CD14-positive monocyte (primary cell): ENCODE measurements around the gene RCOR2. TPM values are rescaled to one million over a fixed set of nuclear protein-coding genes. Genes with fewer than 3 reads are reported as not detected.

Experiments
- DNase-seq, 3 donors: peaks; one replicate each; pipeline ENCODE4 v3.0.0-alpha.2; 2011 to 2022
- H2AFZ ChIP-seq: 2 replicates; pipeline ENCODE4 v1.6.0; 2012; ENCODE audit warnings: mild to moderate bottlenecking, low read depth, low read length, inconsistent platforms; ENCODE audit not compliant: insufficient read depth, poor library complexity, severe bottlenecking
- H3K27ac ChIP-seq, 2 donors: 1 replicate in 1 of 2; 2 replicates in 1 of 2; pipeline ENCODE4 v1.5.1; 2012 to 2013; ENCODE audit warnings: low read length in 2 of 2, control low read depth in 1 of 2, inconsistent platforms in 1 of 2, low read depth in 1 of 2, mild to moderate bottlenecking in 1 of 2
- H3K27me3 ChIP-seq, 2 donors: one replicate each; pipeline versions ENCODE4 v1.6.0 to v1.6.1; 2011 to 2013; ENCODE audit warnings: low read length in 2 of 2; ENCODE audit not compliant: control insufficient read depth in 2 of 2, insufficient read depth in 2 of 2
- H3K36me3 ChIP-seq, 2 donors: replicated peaks in 1 of 2; 1 replicate in 1 of 2; 2 replicates in 1 of 2; pipeline versions ENCODE4 v1.5.1 to v1.6.1; 2012 to 2013; ENCODE audit warnings: low read length in 2 of 2, control low read depth in 1 of 2, inconsistent platforms in 1 of 2, mild to moderate bottlenecking in 1 of 2; ENCODE audit not compliant: insufficient read depth in 2 of 2, control insufficient read depth in 1 of 2
- H3K4me1 ChIP-seq, 2 donors: 1 replicate in 1 of 2; 2 replicates in 1 of 2; pipeline versions ENCODE4 v1.5.1 to v1.6.1; 2012 to 2013; ENCODE audit warnings: low read length in 2 of 2, control low read depth in 1 of 2, inconsistent platforms in 1 of 2, mild to moderate bottlenecking in 1 of 2, moderate library complexity in 1 of 2; ENCODE audit not compliant: insufficient read depth in 2 of 2, control insufficient read depth in 1 of 2
- H3K4me2 ChIP-seq: replicated peaks from 2 replicates; pipeline ENCODE3; 2012; ENCODE audit warnings: low read length, moderate library complexity, mild to moderate bottlenecking; ENCODE audit not compliant: poor library complexity, severe bottlenecking; ENCODE audit errors: extremely low read depth
- H3K4me3 ChIP-seq, 3 experiments: fragments of 200-600 bp in 1 of 3; sonication (generic) in 1 of 3; replicated peaks in 1 of 3; 1 replicate in 2 of 3; 2 replicates in 1 of 3; pipeline ENCODE4 v1.5.1; 2011 to 2013; ENCODE audit warnings: low read length in 3 of 3, mild to moderate bottlenecking in 3 of 3, control low read depth in 2 of 3, low read depth in 2 of 3, inconsistent platforms in 1 of 3, moderate library complexity in 1 of 3
- H3K79me2 ChIP-seq: 2 replicates; pipeline ENCODE4 v1.6.0; 2012; ENCODE audit warnings: mild to moderate bottlenecking, control low read depth, inconsistent platforms, low read length, moderate library complexity; ENCODE audit not compliant: insufficient read depth
- H3K9ac ChIP-seq: 2 replicates; pipeline ENCODE4 v1.6.0; 2017; ENCODE audit warnings: low read length, mild to moderate bottlenecking; ENCODE audit not compliant: insufficient read depth, poor library complexity, severe bottlenecking
- H3K9me3 ChIP-seq, 2 donors: replicated peaks in 1 of 2; 1 replicate in 1 of 2; 2 replicates in 1 of 2; pipeline versions ENCODE4 v1.5.1 to v1.6.1; 2012 to 2013; ENCODE audit warnings: low read length in 2 of 2, control low read depth in 1 of 2; ENCODE audit not compliant: control insufficient read depth in 1 of 2, insufficient read depth in 1 of 2
- H4K20me1 ChIP-seq: 2 replicates; pipeline ENCODE4 v1.6.0; 2012; ENCODE audit warnings: mild to moderate bottlenecking, low read length, control low read depth, moderate library complexity; ENCODE audit not compliant: insufficient read depth
- H3K27ac Mint-ChIP-seq, 7 donors: one replicate each; pipeline ENCODE4 v1.8.0; 2020; ENCODE audit warnings: mild to moderate bottlenecking in 7 of 7, mixed read lengths in 7 of 7, moderate library complexity in 6 of 7, inconsistent platforms in 2 of 7
- H3K27me3 Mint-ChIP-seq, 3 donors: one replicate each; pipeline ENCODE4 v1.8.0; 2021 to 2022; ENCODE audit warnings: low read depth in 3 of 3, mild to moderate bottlenecking in 3 of 3, mixed read lengths in 3 of 3, moderate library complexity in 3 of 3, inconsistent platforms in 1 of 3
- H3K36me3 Mint-ChIP-seq, 2 donors: one replicate each; pipeline ENCODE4 v1.8.0; 2020; ENCODE audit warnings: mixed read lengths in 2 of 2, inconsistent platforms in 1 of 2, mild to moderate bottlenecking in 1 of 2
- H3K4me1 Mint-ChIP-seq: one replicate; pipeline ENCODE4 v1.8.0; 2020; ENCODE audit warnings: mild to moderate bottlenecking, mixed read lengths
- H3K4me3 Mint-ChIP-seq, 2 donors: one replicate each; pipeline ENCODE4 v1.8.0; 2020; ENCODE audit warnings: mild to moderate bottlenecking in 2 of 2, mixed read lengths in 2 of 2, moderate library complexity in 1 of 2
- H3K9me3 Mint-ChIP-seq, 7 donors: one replicate each; pipeline ENCODE4 v1.8.0; 2020 to 2022; ENCODE audit warnings: mixed read lengths in 7 of 7, mild to moderate bottlenecking in 6 of 7, moderate library complexity in 6 of 7, inconsistent platforms in 2 of 7
- CTCF ChIP-seq: fragments of 200-600 bp; IDR thresholded peaks from one replicate; pipeline ENCODE4 v1.8.0; 2022; ENCODE audit warnings: antibody characterized with exemption, mild to moderate bottlenecking
- WGBS: methylation state at CpG from one replicate; pipeline ENCODE4 v1.1.5; 2013; ENCODE audit warnings: missing lambda C conversion rate; ENCODE audit not compliant: insufficient coverage; 5-methylcytosine and 5-hydroxymethylcytosine counted together
- intact Hi-C, 2 donors: fragments of 100-400 bp; cut with micrococcal nuclease; formaldehyde crosslinking; loops; one replicate each; pipeline versions ENCODE4 v1.15.0 to v1.15.1; 2023
- polyA plus RNA-seq, 3 donors: library from polyadenylated mRNA; depleted of rRNA in 1 of 3; unstranded in 2 of 3; stranded (reverse) in 1 of 3; fragments of 300-500 nt in 2 of 3; fragments of >200 nt in 1 of 3; fragmentation: Illumina TruSeq in 2 of 3; gene quantifications; 1 replicate in 2 of 3; 2 replicates in 1 of 3; pipeline ENCODE4 v1.2.3, GENCODE V29; 2012 to 2021

RCOR2 gene
- polyA plus RNA-seq, 3 donors, result not detected

DNA sequence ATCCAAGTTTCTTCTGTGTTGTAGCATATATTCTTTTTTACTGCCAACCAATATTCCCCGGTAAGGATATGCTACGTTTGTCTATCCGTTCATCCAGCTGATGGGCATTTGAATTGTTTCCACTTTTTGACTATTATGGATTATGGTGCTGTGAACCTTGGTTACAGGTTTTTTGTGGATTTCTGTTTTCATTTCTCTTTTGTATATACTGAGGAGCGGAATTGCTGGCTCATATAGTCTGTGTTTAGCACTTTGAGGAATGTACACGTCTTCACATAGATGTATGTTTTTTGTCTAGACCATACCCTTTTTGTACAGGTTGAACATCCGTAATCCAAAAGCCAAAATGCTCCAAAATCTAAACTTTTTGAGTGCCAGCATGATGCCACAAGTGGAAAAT, 23.6 kb downstream of the RCOR2 start:
- no peak for DNase-seq
- no peak overlapping the region for H3K27ac Mint-ChIP-seq
- TF ChIP-seq CTCF, result no peak
- no peaks in the 10 kb centered on the region for H3K9me3 ChIP-seq
- no peak overlapping the region for H3K4me3 ChIP-seq
- peaks cover 19 to 23% of the 10 kb centered on the region in 2 donors for H3K4me1 ChIP-seq
- no peak overlapping the region for H3K4me3 Mint-ChIP-seq
- H3K27ac ChIP-seq, result peak overlapping the region in 1 of 2 donors; percentile 3
- H3K36me3 Mint-ChIP-seq, result peaks cover 50 to 68% of the 10 kb centered on the region in 2 donors
- peaks cover 100% of the 10 kb centered on the region for H4K20me1 ChIP-seq
- H3K36me3 ChIP-seq, result peaks cover 54 to 84% of the 10 kb centered on the region in 2 donors
- no peak overlapping the region for H2AFZ ChIP-seq
- H3K9ac ChIP-seq, result no peak overlapping the region
- intact Hi-C loops, result no loop called here
- H3K79me2 ChIP-seq, result peaks cover 82% of the 10 kb centered on the region
- H3K9me3 Mint-ChIP-seq, result no peaks in the 10 kb centered on the region
- no peak overlapping the region for H3K4me2 ChIP-seq
- H3K4me1 Mint-ChIP-seq, result peaks cover 43% of the 10 kb centered on the region
- no peaks in the 10 kb centered on the region for H3K27me3 ChIP-seq
- H3K27me3 Mint-ChIP-seq, result peaks cover 0 to 4% (median 2%) of the 10 kb centered on the region in 3 donors
- WGBS, result 100% methylated on average over 1 of the region's 6 CpGs

DNA sequence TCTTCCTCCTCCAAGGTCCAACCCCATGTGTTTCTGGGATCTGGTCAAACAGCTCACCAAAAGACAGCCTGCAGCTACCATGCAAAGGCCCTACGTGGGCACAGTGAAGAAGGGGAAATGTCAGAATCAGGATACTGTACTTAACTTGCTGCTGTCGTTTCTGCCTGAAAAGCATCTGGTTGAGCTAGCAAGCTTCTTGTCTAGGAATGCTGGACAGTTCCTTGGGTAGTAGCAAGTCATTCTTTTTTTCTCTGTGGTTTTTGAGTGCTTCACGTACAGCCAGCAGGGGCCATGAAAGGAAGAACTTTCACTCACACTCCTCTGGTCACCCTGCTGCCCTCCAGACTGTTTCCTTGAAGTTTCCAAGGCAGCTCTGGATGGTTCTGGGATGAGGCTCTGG, 24.7 kb downstream of the RCOR2 start:
- no peak for DNase-seq
- no peaks in the 10 kb centered on the region for H3K27me3 ChIP-seq
- H3K27me3 Mint-ChIP-seq, result peaks cover 0 to 4% (median 2%) of the 10 kb centered on the region in 3 donors
- H3K79me2 ChIP-seq, result peaks cover 93% of the 10 kb centered on the region
- intact Hi-C loops, result no loop called here
- H3K36me3 ChIP-seq, result peaks cover 43 to 73% of the 10 kb centered on the region in 2 donors
- no peak overlapping the region for H3K4me3 ChIP-seq
- no peak for TF ChIP-seq CTCF
- no peaks in the 10 kb centered on the region for H3K9me3 Mint-ChIP-seq
- 8% methylated on average over 2 of the region's 3 CpGs for WGBS
- peaks cover 53% of the 10 kb centered on the region for H3K4me1 Mint-ChIP-seq
- H3K9ac ChIP-seq, result no peak overlapping the region
- H3K27ac ChIP-seq, result peak overlapping the region in 1 of 2 donors; percentile 58
- no peaks in the 10 kb centered on the region for H3K9me3 ChIP-seq
- peaks cover 30 to 34% of the 10 kb centered on the region in 2 donors for H3K4me1 ChIP-seq
- no peak overlapping the region for H3K4me3 Mint-ChIP-seq
- peaks cover 39 to 57% of the 10 kb centered on the region in 2 donors for H3K36me3 Mint-ChIP-seq
- H3K27ac Mint-ChIP-seq, result peak overlapping the region in 2 of 7 donors; percentile 40 to 50
- H3K4me2 ChIP-seq, result no peak overlapping the region
- no peak overlapping the region for H2AFZ ChIP-seq
- peaks cover 100% of the 10 kb centered on the region for H4K20me1 ChIP-seq
